Measurements from ENCODE around the gene UNC13D. TPM values are rescaled to one million over a fixed set of nuclear protein-coding genes. Genes with fewer than 3 reads are reported as not detected.

UNC13D gene
- total and polyA plus RNA-seq, 9 of the 15 experiments (the other 6 are each of a cell fraction or from before 2014, with no cell fraction given) = 0.86 to 244 (median 69.2) TPM

GRCh38 chr17:75779250-75779986 lies 64.8 kb downstream of the UNC13D start (continued):
- TF ChIP-seq ZBTB33 (CRISPR knock-in tag; IDR thresholded peaks at IDR 0.05) (peak; percentile 67), CREB3 (tag; conservative IDR thresholded peaks at IDR 0.05; ENCODE audit: low read depth) (no peak), PKNOX1 (IDR thresholded peaks at IDR 0.05) (peak; percentile 89), TCFL5 (CRISPR knock-in tag; conservative IDR thresholded peaks at IDR 0.05) (no peak), MCM7 (IDR thresholded peaks at IDR 0.05) (no peak), DNMT1 (IDR thresholded peaks at IDR 0.05) (no peak), CLOCK (CRISPR knock-in tag; IDR thresholded peaks at IDR 0.05; ENCODE audit: borderline replicate concordance) (no peak), CTCFL (IDR thresholded peaks at IDR 0.05; ENCODE audit: borderline replicate concordance, insufficient read depth, low read depth, low read length, poor library complexity, severe bottlenecking) (no peak), ZNF668 (CRISPR knock-in tag; IDR thresholded peaks at IDR 0.05) (no peak), TRIM24 (IDR thresholded peaks at IDR 0.05) (no peak), ZNF140 (CRISPR knock-in tag; IDR thresholded peaks at IDR 0.05) (no peak), MAFG (tag; conservative IDR thresholded peaks at IDR 0.05) (no peak)
